WTC11 (cell line): ENCODE data around the gene PCBP3.

Source experiments
- TEAD4 ChIP-seq: sonication (generic); formaldehyde crosslinking; IDR thresholded peaks from 2 replicates; pipeline ENCODE4 v1.8.0; 2022; ENCODE audit warnings: mild to moderate bottlenecking, missing genetic modification reagents
- ZBTB21 ChIP-seq: sonication (generic); formaldehyde crosslinking; IDR thresholded peaks from 2 replicates; pipeline ENCODE4 v1.8.1; 2023; ENCODE audit warnings: mild to moderate bottlenecking, missing genetic modification reagents, borderline replicate concordance
- TF ChIP-seq, protein P1 (sequence below): fragments of 200-600 bp; IDR thresholded peaks from 2 replicates; pipeline ENCODE4 v1.8.0; 2022; ENCODE audit warnings: antibody characterized with exemption

DNA sequence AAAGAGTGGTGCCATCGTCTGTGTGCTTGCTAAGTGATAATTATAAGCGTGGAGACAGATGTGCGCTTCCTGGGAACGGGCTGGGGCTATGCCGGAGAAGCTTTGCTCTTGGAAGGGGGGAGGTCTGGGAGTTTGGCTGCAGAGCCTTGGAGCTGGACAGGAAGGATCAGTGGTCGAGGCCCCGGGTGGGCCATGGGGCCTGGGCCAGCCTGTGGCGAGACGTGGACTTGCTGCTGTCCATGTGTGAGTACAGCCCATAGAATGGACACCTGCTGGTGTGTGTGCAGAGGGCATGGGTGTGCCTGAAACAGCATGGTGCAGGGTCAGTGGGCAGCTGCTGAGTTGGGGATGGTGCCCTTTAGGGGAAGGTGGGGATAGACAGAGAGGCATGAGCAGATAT is 121.3 kb downstream of the PCBP3 start:
- TF ChIP-seq ZBTB21: no peak
- TF ChIP-seq TEAD4: no peak
- TF ChIP-seq, protein P1, sequence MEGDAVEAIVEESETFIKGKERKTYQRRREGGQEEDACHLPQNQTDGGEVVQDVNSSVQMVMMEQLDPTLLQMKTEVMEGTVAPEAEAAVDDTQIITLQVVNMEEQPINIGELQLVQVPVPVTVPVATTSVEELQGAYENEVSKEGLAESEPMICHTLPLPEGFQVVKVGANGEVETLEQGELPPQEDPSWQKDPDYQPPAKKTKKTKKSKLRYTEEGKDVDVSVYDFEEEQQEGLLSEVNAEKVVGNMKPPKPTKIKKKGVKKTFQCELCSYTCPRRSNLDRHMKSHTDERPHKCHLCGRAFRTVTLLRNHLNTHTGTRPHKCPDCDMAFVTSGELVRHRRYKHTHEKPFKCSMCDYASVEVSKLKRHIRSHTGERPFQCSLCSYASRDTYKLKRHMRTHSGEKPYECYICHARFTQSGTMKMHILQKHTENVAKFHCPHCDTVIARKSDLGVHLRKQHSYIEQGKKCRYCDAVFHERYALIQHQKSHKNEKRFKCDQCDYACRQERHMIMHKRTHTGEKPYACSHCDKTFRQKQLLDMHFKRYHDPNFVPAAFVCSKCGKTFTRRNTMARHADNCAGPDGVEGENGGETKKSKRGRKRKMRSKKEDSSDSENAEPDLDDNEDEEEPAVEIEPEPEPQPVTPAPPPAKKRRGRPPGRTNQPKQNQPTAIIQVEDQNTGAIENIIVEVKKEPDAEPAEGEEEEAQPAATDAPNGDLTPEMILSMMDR: no peak
